HepG2 (cell line): ENCODE data around the gene TEAD1. TPM values are rescaled to one million over a fixed set of nuclear protein-coding genes. Genes with fewer than 3 reads are reported as not detected.

Source experiments
- BRD4 ChIP-seq: sonication (generic); formaldehyde crosslinking; IDR thresholded peaks from 2 replicates; pipeline ENCODE4 v1.4.0; 2020; ENCODE audit warnings: missing genetic modification reagents
- CAMTA2 ChIP-seq: sonication (generic); formaldehyde crosslinking; IDR thresholded peaks from 2 replicates; pipeline ENCODE4 v1.4.0; 2020; ENCODE audit warnings: mild to moderate bottlenecking, missing genetic modification reagents, borderline replicate concordance
- CBX2 ChIP-seq, 2 experiments: fragments of 200-600 bp in 1 of 2; sonication (generic); formaldehyde crosslinking in 1 of 2; IDR thresholded peaks; 2 replicates each; pipeline versions ENCODE4 v1.7.0 to v1.8.1; 2018 to 2022; ENCODE audit warnings: low read depth in 2 of 2, low read length in 1 of 2, mild to moderate bottlenecking in 1 of 2, missing genetic modification reagents in 1 of 2
- FOXC1 ChIP-seq: sonication (generic); formaldehyde crosslinking; IDR thresholded peaks from 2 replicates; pipeline ENCODE4 v1.8.0; 2022; ENCODE audit warnings: mild to moderate bottlenecking, missing genetic modification reagents, borderline replicate concordance
- KAT2B ChIP-seq: fragments of 150-350 bp; IDR thresholded peaks from 2 replicates; pipeline ENCODE4 v1.6.1; 2014; ENCODE audit warnings: low read depth, low read length, borderline replicate concordance
- KDM3A ChIP-seq: IDR thresholded peaks from 2 replicates; pipeline ENCODE4 v1.6.1; 2018; ENCODE audit warnings: low read depth, missing compliant biosample characterization
- KMT2A ChIP-seq: sonication (generic); formaldehyde crosslinking; IDR thresholded peaks from 2 replicates; pipeline ENCODE4 v1.4.0; 2020; ENCODE audit warnings: missing genetic modification reagents
- MIER3 ChIP-seq: IDR thresholded peaks from 2 replicates; pipeline ENCODE4 v1.6.1; 2016; ENCODE audit warnings: missing compliant biosample characterization, borderline replicate concordance
- NPAS2 ChIP-seq: sonication (generic); formaldehyde crosslinking; IDR thresholded peaks from 2 replicates; pipeline ENCODE4 v1.8.0; 2022; ENCODE audit warnings: mild to moderate bottlenecking, missing genetic modification reagents, borderline replicate concordance
- NRL ChIP-seq: sonication (generic); formaldehyde crosslinking; IDR thresholded peaks from 2 replicates; pipeline ENCODE4 v1.5.0; 2020; ENCODE audit warnings: missing genetic modification reagents, mild to moderate bottlenecking, moderate library complexity, borderline replicate concordance
- PRPF4 ChIP-seq: fragments of 200-400 bp; formaldehyde crosslinking; IDR thresholded peaks from 2 replicates; pipeline ENCODE4 v1.6.1; 2016; ENCODE audit warnings: low read length, low read depth; ENCODE audit not compliant: poor library complexity, severe bottlenecking
- RNF2 ChIP-seq: fragments of 450-650 bp; conservative IDR thresholded peaks from 2 replicates; pipeline ENCODE4 v1.6.1; 2016; ENCODE audit warnings: low read depth
- SIN3A ChIP-seq: IDR thresholded peaks from 2 replicates; pipeline ENCODE4 v1.6.1; 2011; ENCODE audit warnings: low read depth, mild to moderate bottlenecking, control low read depth, low read length, borderline replicate concordance
- SNAI1 ChIP-seq: sonication (generic); formaldehyde crosslinking; IDR thresholded peaks from 2 replicates; pipeline ENCODE4 v1.5.0; 2020; ENCODE audit warnings: mild to moderate bottlenecking, missing genetic modification reagents, borderline replicate concordance
- SPEN ChIP-seq: sonication (generic); formaldehyde crosslinking; IDR thresholded peaks from 2 replicates; pipeline ENCODE4 v1.5.1; 2020; ENCODE audit warnings: low read depth, mild to moderate bottlenecking, missing genetic modification reagents
- TCF7L2 ChIP-seq: IDR thresholded peaks from 2 replicates; pipeline ENCODE4 v1.6.1; 2011; ENCODE audit warnings: mild to moderate bottlenecking, low read depth, low read length, moderate library complexity
- ZC3H13 ChIP-seq: sonication (generic); formaldehyde crosslinking; IDR thresholded peaks from 2 replicates; pipeline ENCODE4 v1.8.1; 2023; ENCODE audit warnings: mild to moderate bottlenecking, missing genetic modification reagents, moderate library complexity
- ZNF20 ChIP-seq: sonication (generic); formaldehyde crosslinking; IDR thresholded peaks from 2 replicates; pipeline ENCODE4 v1.4.0; 2020; ENCODE audit warnings: mild to moderate bottlenecking, moderate library complexity, missing genetic modification reagents
- ZNF264 ChIP-seq: sonication (generic); formaldehyde crosslinking; IDR thresholded peaks from 2 replicates; pipeline ENCODE4 v1.4.0; 2020; ENCODE audit warnings: missing genetic modification reagents
- ZNF30 ChIP-seq: sonication (generic); formaldehyde crosslinking; IDR thresholded peaks from 2 replicates; pipeline ENCODE4 v1.5.0; 2020; ENCODE audit warnings: mild to moderate bottlenecking, missing genetic modification reagents
- ZNF317 ChIP-seq: sonication (generic); formaldehyde crosslinking; IDR thresholded peaks from 2 replicates; pipeline ENCODE4 v1.5.0; 2020; ENCODE audit warnings: mild to moderate bottlenecking, missing genetic modification reagents
- ZNF431 ChIP-seq: sonication (generic); formaldehyde crosslinking; IDR thresholded peaks from 2 replicates; pipeline ENCODE4 v1.9.0; 2022; ENCODE audit warnings: missing genetic modification reagents, low read depth, mild to moderate bottlenecking, borderline replicate concordance
- ZNF558 ChIP-seq: sonication (generic); formaldehyde crosslinking; IDR thresholded peaks from 2 replicates; pipeline ENCODE4 v1.9.0; 2022; ENCODE audit warnings: mild to moderate bottlenecking, missing genetic modification reagents, borderline replicate concordance
- ZNF564 ChIP-seq: sonication (generic); formaldehyde crosslinking; IDR thresholded peaks from 2 replicates; pipeline ENCODE4 v1.8.1; 2023; ENCODE audit warnings: mild to moderate bottlenecking, missing genetic modification reagents
- ZNF569 ChIP-seq: sonication (generic); formaldehyde crosslinking; IDR thresholded peaks from 2 replicates; pipeline ENCODE4 v1.5.0; 2020; ENCODE audit warnings: mild to moderate bottlenecking, missing genetic modification reagents, moderate library complexity, borderline replicate concordance
- ZNF570 ChIP-seq: sonication (generic); formaldehyde crosslinking; IDR thresholded peaks from 2 replicates; pipeline ENCODE4 v1.4.0; 2020; ENCODE audit warnings: mild to moderate bottlenecking, missing genetic modification reagents, borderline replicate concordance
- ZNF781 ChIP-seq: sonication (generic); formaldehyde crosslinking; IDR thresholded peaks from 2 replicates; pipeline ENCODE4 v1.5.1; 2020; ENCODE audit warnings: borderline replicate concordance, mild to moderate bottlenecking, missing genetic modification reagents; ENCODE audit errors: not compliant biosample characterization
- ZNF790 ChIP-seq: sonication (generic); formaldehyde crosslinking; IDR thresholded peaks from 2 replicates; pipeline ENCODE4 v1.8.0; 2022; ENCODE audit warnings: missing genetic modification reagents, mild to moderate bottlenecking, borderline replicate concordance
- ZNF850 ChIP-seq: sonication (generic); formaldehyde crosslinking; conservative IDR thresholded peaks from 2 replicates; pipeline ENCODE4 v1.9.0; 2021; ENCODE audit warnings: mild to moderate bottlenecking, missing genetic modification reagents
- polyA plus RNA-seq, 8 experiments: library from polyadenylated mRNA; depleted of rRNA in 3 of 8; stranded (reverse) in 7 of 8; unstranded in 1 of 8; fragments of >200 nt; fragmentation: Illumina TruSeq in 4 of 8; extraction: Trizol in 4 of 8; gene quantifications; 2 replicates each; pipeline versions ENCODE4 v1.2.1 to v1.2.3, GENCODE V29; 2011 to 2016; ENCODE audit warnings: low read depth in 4 of 8, missing spikeins in 1 of 8, mixed read lengths in 1 of 8; ENCODE audit not compliant: insufficient read depth in 1 of 8
- total RNA-seq, 5 experiments: library from RNA; depleted of rRNA; stranded (reverse); fragments of >200 nt; fragmentation: Illumina TruSeq; extraction: Trizol; gene quantifications; 2 replicates each; pipeline ENCODE4 v1.2.3, GENCODE V29; 2016; ENCODE audit warnings: low read depth in 1 of 5
- TF ChIP-seq, protein P1 (sequence below): sonication (generic); formaldehyde crosslinking; IDR thresholded peaks from 2 replicates; pipeline ENCODE4 v1.4.0; 2020; ENCODE audit warnings: missing genetic modification reagents, borderline replicate concordance

The TEAD1 gene
- total and polyA plus RNA-seq, 2 of the 13 experiments (the other 11 are each of a cell fraction or from before 2014, with no cell fraction given), result 20.1 to 30.5 TPM

GRCh38 chr11:12802418-12803085 is 128.3 kb downstream of the TEAD1 start (continued):
- no peak for TF ChIP-seq KAT2B
- TF ChIP-seq SIN3A, result 0 out of 2 replicates have a peak, but pooled peaks have one; percentile 38
- TF ChIP-seq ZNF850 (CRISPR knock-in tag), result no peak
- no peak for TF ChIP-seq ZNF781 (CRISPR knock-in tag)
- no peak for TF ChIP-seq CAMTA2 (CRISPR knock-in tag)
- TF ChIP-seq KMT2A (CRISPR knock-in tag), result peak; percentile 81
- no peak for TF ChIP-seq TCF7L2
- no peak for TF ChIP-seq ZC3H13 (CRISPR knock-in tag)
- no peak for TF ChIP-seq SNAI1 (CRISPR knock-in tag)
- TF ChIP-seq NPAS2 (CRISPR knock-in tag), result no peak
- no peak for TF ChIP-seq CBX2 (IDR thresholded peaks at IDR 0.05; ENCODE audit: low read depth, low read length)
- no peak for TF ChIP-seq CBX2 (CRISPR knock-in tag; IDR thresholded peaks at IDR 0.05; ENCODE audit: low read depth)
- no peak for TF ChIP-seq ZNF570 (CRISPR knock-in tag)
- TF ChIP-seq ZNF431, result peak; percentile 57; the same call in 1 of the 2 replicates
- no peak for TF ChIP-seq ZNF558 (CRISPR knock-in tag)
- peak; percentile 66 for TF ChIP-seq SPEN
- TF ChIP-seq ZNF20 (CRISPR knock-in tag), result no peak
- peak; percentile 75; the same call in 1 of the 2 replicates for TF ChIP-seq ZNF317 (CRISPR knock-in tag)
- no peak for TF ChIP-seq NRL (CRISPR knock-in tag)
- TF ChIP-seq PRPF4, result no peak
- TF ChIP-seq ZNF564 (CRISPR knock-in tag), result no peak
- peak; percentile 86 for TF ChIP-seq KDM3A (CRISPR knock-in tag)
- TF ChIP-seq ZNF264 (CRISPR knock-in tag), result peak; percentile 60; the same call in 1 of the 2 replicates
- no peak for TF ChIP-seq BRD4 (CRISPR knock-in tag)
- 0 out of 2 replicates have a peak, but pooled peaks have one; percentile 50 for TF ChIP-seq FOXC1 (CRISPR knock-in tag)
- TF ChIP-seq ZNF790 (CRISPR knock-in tag), result no peak
- peak; percentile 57; the same call in 1 of the 2 replicates for TF ChIP-seq MIER3 (CRISPR knock-in tag)
- TF ChIP-seq ZNF30 (CRISPR knock-in tag), result no peak
- TF ChIP-seq RNF2, result peak; percentile 60; the same call in 1 of the 2 replicates
- TF ChIP-seq, protein P1, sequence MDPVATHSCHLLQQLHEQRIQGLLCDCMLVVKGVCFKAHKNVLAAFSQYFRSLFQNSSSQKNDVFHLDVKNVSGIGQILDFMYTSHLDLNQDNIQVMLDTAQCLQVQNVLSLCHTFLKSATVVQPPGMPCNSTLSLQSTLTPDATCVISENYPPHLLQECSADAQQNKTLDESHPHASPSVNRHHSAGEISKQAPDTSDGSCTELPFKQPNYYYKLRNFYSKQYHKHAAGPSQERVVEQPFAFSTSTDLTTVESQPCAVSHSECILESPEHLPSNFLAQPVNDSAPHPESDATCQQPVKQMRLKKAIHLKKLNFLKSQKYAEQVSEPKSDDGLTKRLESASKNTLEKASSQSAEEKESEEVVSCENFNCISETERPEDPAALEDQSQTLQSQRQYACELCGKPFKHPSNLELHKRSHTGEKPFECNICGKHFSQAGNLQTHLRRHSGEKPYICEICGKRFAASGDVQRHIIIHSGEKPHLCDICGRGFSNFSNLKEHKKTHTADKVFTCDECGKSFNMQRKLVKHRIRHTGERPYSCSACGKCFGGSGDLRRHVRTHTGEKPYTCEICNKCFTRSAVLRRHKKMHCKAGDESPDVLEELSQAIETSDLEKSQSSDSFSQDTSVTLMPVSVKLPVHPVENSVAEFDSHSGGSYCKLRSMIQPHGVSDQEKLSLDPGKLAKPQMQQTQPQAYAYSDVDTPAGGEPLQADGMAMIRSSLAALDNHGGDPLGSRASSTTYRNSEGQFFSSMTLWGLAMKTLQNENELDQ (CRISPR knock-in tag), result no peak; the same call in 1 of the 2 replicates
- TF ChIP-seq ZNF569 (CRISPR knock-in tag), result no peak
